Activated naive CD4-positive, alpha-beta T cell treated with anti-CD3 and anti-CD28 coated beads, Interleukin-2, amount 50 U/mL, for 72 hours (primary cell): ENCODE data around the gene DLAT. TPM values are rescaled to one million over a fixed set of nuclear protein-coding genes. Genes with fewer than 3 reads are reported as not detected.
"Not testable (repeated sequence)": the region's sequence is repeated elsewhere in the genome, so short reads cannot be mapped to it uniquely, and the experiment has no call there.

Experiments
- ATAC-seq, 2 donors: fragments of 150-1000 bp; cut with Tn5 transposase; 2 replicates each; pipeline ENCODE4 v1.10.0; 2021; ENCODE audit warnings: mild to moderate bottlenecking in 2 of 2, moderate library complexity in 2 of 2
- DNase-seq, 2 donors: peaks; one replicate each; pipeline ENCODE4 v3.0.0; 2021 to 2022; ENCODE audit warnings: low spot score in 2 of 2
- H3K27ac Mint-ChIP-seq, 2 donors: one replicate each; pipeline ENCODE4 v1.8.0; 2022; ENCODE audit warnings: mild to moderate bottlenecking in 2 of 2, mixed read lengths in 2 of 2
- H3K36me3 Mint-ChIP-seq, 2 donors: one replicate each; pipeline ENCODE4 v1.8.0; 2022; ENCODE audit warnings: mixed read lengths in 2 of 2
- H3K9me3 Mint-ChIP-seq, 2 donors: one replicate each; pipeline ENCODE4 v1.8.0; 2022; ENCODE audit warnings: mixed read lengths in 2 of 2
- total RNA-seq, 2 donors: library from RNA; stranded (reverse); gene quantifications; one replicate each; pipeline ENCODE4 v1.2.3, GENCODE V29; 2022

The DLAT gene
- total RNA-seq, 2 donors from 2014 or later, result 37.4 to 46.4 TPM

DNA sequence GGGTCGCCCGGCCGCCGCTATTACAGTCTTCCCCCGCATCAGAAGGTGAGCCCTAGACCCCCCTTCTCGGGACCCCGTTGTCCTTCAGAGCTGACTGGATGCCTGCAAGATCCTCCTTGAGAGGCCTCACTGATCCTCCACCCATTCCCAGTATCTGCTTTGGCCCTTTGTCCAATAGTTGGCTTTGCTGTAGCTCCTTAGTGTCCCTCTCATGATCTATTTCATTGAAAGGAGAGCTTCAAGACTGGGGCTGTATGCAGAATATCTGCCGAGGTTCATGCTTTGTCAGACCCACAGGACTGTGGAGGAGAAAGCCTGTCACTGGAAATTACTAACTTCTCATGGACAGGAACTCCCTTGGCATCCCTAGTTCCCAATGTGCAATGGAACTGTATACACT is 499 bp downstream of the DLAT start:
- no peaks in the 10 kb centered on the region for H3K9me3 Mint-ChIP-seq
- peaks cover 18 to 36% of the 10 kb centered on the region in 2 donors for H3K36me3 Mint-ChIP-seq
- peak overlapping the region; percentile 99 to 100 for H3K27ac Mint-ChIP-seq
- peak in 1 of 2 donors; percentile 1 for ATAC-seq
- DNase-seq, result no peak

DNA sequence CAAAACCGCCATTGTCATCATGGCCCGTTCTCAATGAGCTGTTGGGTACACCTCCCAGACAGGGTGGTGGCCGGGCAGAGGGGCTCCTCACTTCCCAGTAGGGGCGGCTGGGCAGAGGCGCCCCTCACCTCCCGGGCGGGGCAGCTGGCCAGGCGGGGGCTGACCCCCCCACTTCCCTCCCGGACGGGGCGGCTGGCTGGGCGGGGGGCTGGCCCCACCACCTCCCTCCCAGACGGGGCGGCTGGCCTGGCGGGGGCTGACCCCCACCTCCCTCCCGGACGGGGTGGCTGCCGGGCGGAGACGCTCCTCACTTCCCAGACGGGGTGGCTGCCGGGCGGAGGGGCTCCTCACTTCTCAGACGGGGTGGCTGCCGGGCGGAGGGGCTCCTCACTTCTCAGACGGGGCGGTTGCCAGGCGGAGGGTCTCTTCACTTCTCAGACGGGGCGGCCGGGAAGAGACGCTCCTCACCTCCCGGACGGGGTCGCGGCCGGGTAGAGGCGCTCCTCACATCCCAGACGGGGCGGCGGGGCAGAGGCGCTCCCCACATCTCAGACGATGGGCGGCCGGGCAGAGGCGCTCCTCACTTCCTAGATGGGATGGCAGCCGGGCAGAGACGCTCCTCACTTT is 1.7 kb downstream of the DLAT start:
- not testable (repeated sequence) for ATAC-seq, H3K9me3 Mint-ChIP-seq, H3K27ac Mint-ChIP-seq, DNase-seq
- H3K36me3 Mint-ChIP-seq, result peaks cover 18 to 36% of the 10 kb centered on the region in 2 donors

DNA sequence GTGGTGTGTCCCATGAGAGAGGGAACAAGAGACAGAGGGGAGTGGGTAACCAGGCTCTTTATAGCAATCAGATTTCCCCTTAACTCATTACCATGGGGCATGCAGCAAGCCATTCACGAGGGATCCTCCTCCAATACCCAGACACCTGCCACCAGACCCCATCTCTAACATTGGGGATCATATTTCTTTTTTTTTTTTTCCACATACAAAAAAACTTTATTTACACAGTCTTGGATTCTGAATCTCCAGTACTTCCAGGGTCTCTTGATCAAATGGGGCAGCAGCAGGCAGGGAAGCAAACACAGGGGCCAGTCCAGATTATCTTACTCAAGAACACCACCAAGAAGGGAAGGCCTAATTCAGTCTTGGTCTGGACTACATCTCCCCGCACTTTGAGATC is 4.3 kb downstream of the DLAT start:
- no peak for ATAC-seq
- H3K9me3 Mint-ChIP-seq, result no peaks in the 10 kb centered on the region
- no peak for DNase-seq
- peak overlapping the region; percentile 36 to 69 for H3K27ac Mint-ChIP-seq
- H3K36me3 Mint-ChIP-seq, result peaks cover 14 to 34% of the 10 kb centered on the region in 2 donors

DNA sequence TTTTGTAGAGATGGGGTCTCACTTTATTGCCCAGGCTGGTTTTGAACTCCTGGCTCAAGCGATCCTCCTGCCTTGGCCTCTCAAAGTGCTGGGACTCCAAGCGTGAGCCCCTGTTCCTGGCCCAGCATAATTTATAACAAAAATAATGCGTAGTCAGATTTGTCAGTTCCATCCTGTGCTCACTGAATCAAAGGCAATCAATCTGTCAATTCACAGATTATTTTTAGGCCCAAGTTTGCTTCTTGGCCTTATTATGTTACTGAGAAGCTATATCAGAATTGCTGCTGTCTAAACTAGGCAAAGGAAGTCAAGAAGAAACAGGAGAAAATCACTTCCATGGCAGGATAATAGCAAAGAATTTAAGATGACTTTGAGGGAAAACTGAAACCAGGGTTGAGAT is 8.7 kb downstream of the DLAT start:
- no peak for ATAC-seq
- H3K27ac Mint-ChIP-seq, result no peak overlapping the region
- no peaks in the 10 kb centered on the region for H3K9me3 Mint-ChIP-seq
- H3K36me3 Mint-ChIP-seq, result peaks cover 0 to 15% of the 10 kb centered on the region in 2 donors
- DNase-seq, result no peak

DNA sequence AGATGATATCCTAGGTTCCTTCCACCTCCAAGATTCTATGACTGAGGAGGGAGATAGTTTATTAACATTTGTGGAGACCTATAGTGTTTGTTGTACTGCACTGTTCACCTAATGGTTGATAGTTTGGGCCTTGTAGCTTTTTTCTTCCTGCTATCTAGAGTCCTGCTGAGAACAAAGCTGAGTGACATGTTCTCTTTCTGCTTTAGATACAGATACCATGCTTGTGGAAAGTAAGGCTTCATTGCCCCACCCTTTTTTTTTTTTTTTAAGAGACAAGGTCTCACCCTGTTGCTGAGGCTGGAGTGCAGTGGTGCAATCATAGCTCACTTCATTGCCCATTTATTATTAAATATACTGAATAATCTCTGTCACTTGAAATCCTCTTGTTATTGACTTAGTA is 12.3 kb downstream of the DLAT start:
- DNase-seq (no peak), ATAC-seq (no peak)
- no peaks in the 10 kb centered on the region for H3K9me3 Mint-ChIP-seq
- no peak overlapping the region for H3K27ac Mint-ChIP-seq
- no peaks in the 10 kb centered on the region for H3K36me3 Mint-ChIP-seq

DNA sequence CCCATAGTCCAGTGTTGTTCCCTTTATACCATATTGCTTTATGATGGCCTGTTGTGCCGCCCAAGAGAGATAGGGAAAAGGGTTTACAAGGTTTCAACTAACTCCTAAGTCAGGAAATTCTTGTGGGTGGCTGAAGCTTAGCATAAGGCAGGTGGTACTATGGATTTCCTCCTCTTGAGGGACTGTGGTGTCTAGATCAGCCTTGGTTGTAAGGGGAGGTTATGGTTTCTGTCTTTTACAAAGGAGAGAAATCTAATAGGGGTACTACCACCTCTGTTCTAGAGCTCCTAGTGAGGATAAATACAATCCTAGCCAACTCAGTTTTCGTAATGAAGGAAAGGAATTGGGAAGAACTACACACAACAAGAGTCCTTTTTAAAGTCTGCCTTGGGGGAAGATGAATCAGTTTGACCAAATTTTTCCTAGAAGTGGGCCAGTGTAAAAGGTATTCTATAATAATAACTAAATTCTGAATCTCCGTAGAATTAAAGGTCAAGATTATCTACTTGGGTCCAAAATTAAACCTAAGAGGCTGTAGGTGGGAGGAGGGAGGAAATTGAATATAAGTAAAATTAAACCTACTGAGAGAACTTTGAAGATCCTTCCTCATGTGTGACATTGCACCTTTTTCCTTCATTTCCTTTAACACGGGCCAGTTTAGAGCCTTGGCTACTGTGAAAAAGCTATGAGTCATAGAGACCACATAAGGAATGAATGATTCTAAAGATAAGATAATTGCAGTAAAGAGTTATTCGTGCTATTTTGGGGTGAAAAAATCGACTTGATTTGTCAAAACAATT is 17.2 kb downstream of the DLAT start:
- H3K36me3 Mint-ChIP-seq, result peaks cover 0 to 23% of the 10 kb centered on the region in 2 donors
- ATAC-seq, result no peak
- no peak for DNase-seq
- H3K9me3 Mint-ChIP-seq, result no peaks in the 10 kb centered on the region
- H3K27ac Mint-ChIP-seq, result peak overlapping the region in 1 of 2 donors; percentile 30

DNA sequence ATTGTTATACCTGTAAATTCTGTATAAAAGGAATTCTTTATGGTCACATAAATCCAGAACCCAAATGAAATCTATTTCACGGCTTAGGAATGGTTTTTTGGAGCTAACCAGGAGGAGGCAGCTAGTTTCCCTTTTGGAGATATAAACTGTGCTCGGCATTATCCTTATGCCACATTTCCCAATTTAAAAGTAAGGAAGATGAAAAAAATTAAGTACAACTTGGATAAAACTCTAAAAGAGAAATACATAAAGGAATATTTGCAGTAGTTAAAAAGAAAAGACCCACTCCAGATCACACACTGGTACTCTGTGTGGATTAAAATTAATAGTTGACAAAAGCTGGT is 17.7 kb downstream of the DLAT start:
- Mint-ChIP-seq H3K9me3 (no peaks in the 10 kb centered on the region), H3K36me3 (peaks cover 0 to 27% of the 10 kb centered on the region in 2 donors), H3K27ac (no peak overlapping the region)
- ATAC-seq, result no peak
- no peak for DNase-seq

DNA sequence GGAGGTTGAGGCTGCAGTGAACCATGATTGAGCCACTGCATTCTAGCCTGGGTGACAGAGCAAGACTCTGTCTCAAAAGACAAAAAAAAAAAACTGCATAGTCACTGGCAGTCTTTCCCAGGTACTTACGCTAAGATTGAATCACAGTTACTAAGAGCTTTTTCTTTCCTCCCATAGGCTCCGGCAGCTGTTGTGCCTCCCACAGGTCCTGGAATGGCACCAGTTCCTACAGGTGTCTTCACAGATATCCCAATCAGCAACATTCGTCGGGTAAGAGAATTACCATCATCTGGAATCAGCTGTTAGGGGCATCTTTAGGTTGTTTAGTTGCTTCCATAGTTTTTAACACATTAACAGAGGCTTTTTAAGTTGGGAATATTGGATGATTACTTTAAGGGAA is 19.8 kb downstream of the DLAT start:
- no peak for ATAC-seq
- no peak for DNase-seq
- no peak overlapping the region for H3K27ac Mint-ChIP-seq
- H3K9me3 Mint-ChIP-seq, result no peaks in the 10 kb centered on the region
- H3K36me3 Mint-ChIP-seq, result peaks cover 4 to 38% of the 10 kb centered on the region in 2 donors

DNA sequence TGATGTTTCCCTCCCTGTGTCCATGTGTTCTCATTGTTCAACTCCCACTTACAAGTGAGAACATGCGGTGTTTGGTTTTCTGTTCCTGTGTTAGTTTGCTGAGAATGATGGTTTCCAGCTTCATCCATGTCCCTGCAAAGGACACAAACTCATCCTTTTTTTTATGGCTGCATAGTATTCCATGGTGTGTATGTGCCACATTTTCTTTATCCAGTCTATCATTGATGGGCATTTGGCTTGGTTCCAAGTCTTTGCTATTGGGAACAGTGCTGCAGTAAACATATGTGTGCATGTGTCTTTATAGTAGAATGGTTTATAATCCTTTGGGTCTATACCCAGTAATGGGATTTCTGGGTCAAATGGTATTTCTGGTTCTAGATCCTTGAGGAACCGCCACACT is 21.4 kb downstream of the DLAT start:
- not testable (repeated sequence) for H3K9me3 Mint-ChIP-seq, ATAC-seq, H3K27ac Mint-ChIP-seq, DNase-seq
- H3K36me3 Mint-ChIP-seq, result peaks cover 5 to 38% of the 10 kb centered on the region in 2 donors

DNA sequence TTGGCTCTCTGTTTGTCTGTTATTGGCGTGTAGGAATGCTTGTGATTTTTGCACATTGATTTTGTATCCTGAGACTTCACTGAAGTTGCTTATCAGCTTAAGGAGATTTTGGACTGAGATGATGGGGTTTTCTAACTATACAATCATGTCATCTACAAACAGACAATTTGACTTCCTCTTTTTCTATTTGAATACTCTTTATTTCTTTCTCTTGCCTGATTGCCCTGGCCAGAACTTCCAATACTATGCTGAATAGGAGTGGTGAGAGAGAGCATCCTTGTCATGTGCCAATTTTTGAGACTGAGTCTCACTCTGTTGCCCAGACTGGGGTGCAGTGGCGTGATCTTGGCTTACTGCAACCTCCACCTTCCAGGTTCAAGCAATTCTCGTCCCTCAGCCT is 23.0 kb downstream of the DLAT start:
- not testable (repeated sequence) for ATAC-seq, H3K27ac Mint-ChIP-seq, H3K9me3 Mint-ChIP-seq, DNase-seq
- peaks cover 5 to 38% of the 10 kb centered on the region in 2 donors for H3K36me3 Mint-ChIP-seq

DNA sequence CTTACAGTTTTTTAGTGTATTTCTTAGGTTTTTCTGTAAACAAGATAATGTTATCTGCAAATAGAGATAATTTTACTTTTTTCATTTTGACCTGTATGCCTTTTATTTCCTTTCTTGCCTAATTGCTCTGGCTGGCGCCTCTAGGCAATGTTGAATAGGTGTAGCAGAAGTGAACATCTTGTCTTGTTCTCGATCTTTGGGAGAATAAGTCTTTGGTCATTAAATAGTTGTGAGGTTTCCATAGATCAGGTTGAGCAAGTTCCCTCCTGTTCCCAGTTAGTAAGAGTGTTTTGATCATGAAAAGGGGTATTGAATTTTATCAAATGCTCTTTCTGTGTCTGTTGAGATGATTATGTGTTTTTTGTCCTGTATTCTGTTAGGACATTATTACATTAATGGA is 24.6 kb downstream of the DLAT start:
- peaks cover 5 to 38% of the 10 kb centered on the region in 2 donors for H3K36me3 Mint-ChIP-seq
- H3K9me3 Mint-ChIP-seq, result no peaks in the 10 kb centered on the region
- DNase-seq (no peak), ATAC-seq (no peak)
- H3K27ac Mint-ChIP-seq, result no peak overlapping the region

DNA sequence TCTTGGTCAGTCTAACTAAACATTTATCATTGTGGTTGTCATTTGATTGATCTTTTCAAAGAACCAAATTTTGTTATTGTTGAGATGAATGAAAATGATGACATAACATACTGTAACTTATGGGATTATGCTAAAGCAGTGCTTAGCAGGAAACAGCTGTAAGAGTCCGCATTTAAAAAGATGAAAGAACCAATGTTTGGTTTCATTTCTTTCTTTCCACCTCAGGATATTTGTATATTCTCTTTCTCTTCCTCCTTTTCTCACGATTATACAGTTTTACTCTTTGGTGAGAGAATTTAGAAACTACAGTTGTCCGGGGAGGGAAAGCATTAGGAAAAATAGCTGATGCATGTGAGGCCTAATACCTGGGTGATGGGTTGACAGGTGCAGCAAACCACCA is 25.5 kb downstream of the DLAT start:
- DNase-seq, result no peak
- Mint-ChIP-seq H3K9me3 (no peaks in the 10 kb centered on the region), H3K36me3 (peaks cover 5 to 31% of the 10 kb centered on the region in 2 donors), H3K27ac (no peak overlapping the region)
- ATAC-seq, result no peak

DNA sequence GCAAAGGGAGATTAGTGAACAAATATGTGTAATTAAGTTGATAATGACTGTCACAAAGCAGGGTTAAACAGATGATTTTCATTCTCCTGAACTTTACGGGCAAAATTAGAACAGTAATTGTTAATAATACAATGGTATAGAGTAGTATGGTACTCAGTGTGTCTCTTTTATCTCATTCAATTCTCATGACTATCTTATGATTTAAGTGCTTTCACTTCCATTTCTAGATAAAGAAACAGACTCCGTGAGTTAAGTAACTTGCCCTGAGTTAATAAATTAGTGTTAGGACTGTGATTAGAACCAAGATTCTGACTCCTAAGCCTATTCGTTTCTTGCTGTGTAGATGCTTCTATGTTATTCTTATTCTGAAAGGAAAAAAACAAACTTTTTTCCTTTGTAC is 26.6 kb downstream of the DLAT start:
- Mint-ChIP-seq H3K27ac (peak overlapping the region in 1 of 2 donors; percentile 53), H3K36me3 (peaks cover 10 to 28% of the 10 kb centered on the region in 2 donors), H3K9me3 (no peaks in the 10 kb centered on the region)
- no peak for ATAC-seq
- DNase-seq, result no peak

DNA sequence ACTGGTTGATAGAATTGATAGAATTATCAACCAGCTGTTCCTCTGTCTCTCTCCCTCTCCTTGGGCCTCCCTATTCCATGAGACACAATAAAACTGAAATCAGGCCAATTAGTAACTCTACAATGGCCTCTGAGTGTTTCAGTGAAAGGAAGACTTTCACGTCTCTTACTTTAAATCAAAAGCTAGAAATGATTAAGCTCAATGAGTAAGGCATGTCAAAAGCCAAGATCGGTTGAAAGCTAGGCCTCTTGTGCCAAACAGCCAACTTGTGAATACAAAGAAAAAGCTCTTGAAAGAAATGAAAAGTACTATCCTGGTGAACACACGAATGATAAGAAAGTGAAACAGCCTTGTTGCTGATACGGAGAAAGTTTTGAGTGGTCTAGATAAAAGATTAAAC is 32.0 kb downstream of the DLAT start:
- Mint-ChIP-seq H3K9me3 (no peaks in the 10 kb centered on the region), H3K27ac (peak overlapping the region; percentile 86 to 94), H3K36me3 (peaks cover 5 to 7% of the 10 kb centered on the region in 2 donors)
- DNase-seq (peak in 1 of 2 donors; percentile 11), ATAC-seq (peak; percentile 70 to 94)

DNA sequence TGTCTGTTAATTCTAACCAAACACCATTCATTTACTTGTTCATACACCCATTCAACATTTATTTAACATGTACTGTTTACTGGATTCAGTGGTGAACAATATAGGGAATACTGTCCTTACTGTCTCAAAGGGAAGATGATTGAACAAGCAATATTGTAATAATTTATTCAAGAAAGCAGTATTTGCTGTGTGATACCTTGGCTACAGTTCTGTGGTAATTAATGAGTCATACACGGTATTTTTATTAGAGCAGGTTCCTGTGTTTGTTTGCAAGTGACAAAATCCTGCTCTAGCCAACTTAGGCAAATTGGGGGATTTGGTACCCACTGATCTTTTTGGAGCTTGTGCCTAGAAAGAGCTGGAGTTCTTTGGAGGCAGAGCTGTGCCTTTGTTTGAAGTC is 32.9 kb downstream of the DLAT start:
- peaks cover 5 to 7% of the 10 kb centered on the region in 2 donors for H3K36me3 Mint-ChIP-seq
- no peaks in the 10 kb centered on the region for H3K9me3 Mint-ChIP-seq
- no peak for ATAC-seq
- no peak for DNase-seq
- H3K27ac Mint-ChIP-seq, result no peak overlapping the region

DNA sequence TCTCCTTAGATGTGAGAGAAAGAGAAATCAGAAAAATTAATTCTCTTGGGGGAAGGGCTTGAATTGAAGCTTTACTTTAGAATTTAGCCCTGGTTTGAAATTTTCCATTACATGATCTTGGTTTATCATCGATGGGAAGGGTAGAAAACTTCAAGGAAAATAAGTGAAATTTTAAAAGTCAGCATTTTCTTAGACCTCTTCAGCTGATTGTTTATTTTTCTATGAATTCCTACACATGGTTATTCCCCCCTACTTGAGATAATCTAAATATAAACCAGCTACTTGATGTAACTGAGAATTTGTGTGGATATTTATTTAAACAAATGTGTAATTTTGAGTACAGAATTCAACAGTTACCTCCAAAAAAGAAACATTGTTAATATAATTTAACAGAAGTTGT is 37.7 kb downstream of the DLAT start:
- Mint-ChIP-seq H3K27ac (peak overlapping the region in 1 of 2 donors; percentile 52), H3K9me3 (no peaks in the 10 kb centered on the region), H3K36me3 (no peaks in the 10 kb centered on the region)
- ATAC-seq (no peak), DNase-seq (no peak)

DNA sequence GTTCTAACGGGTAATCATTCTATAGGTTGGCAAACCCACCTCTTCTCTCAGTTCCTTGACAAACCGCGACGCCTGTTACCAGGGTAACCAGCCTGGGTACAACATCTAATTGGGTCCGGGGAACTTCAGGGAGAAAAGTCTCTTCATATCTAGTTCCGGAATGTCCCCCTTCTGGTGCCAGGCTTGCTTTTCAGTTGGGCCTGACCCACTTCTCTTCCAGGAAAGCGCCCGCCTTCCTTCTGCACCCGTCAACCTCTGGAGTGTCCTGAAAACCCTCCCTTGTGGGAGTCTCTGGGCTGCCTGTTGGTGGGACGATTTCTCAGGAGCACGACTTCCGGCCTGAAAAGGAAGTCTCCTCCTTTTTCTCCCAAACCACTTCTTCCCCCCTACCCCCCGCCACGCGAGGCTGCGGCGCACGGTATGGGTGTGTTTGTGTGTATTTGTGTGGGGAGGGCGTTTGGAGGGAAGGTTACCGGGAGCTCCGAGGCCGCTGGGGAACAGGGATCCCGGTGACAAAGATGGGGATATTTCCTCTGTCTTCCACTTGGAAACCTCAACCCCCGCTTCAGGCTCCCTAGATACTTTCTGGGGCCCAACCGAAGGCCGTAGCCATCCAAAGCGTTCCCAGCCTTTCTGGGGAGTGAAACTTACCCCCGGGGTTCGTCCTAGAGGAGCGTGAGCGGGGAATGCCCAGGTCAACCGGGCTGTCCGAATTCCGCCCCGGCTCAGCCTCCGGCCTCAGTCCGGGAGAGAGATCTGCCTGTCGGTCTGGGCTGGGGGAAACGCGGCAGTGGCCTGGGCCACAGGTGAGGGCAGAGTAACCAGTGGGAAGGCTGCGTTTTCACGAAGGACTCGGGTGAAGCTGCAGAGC is 49.0 kb downstream of the DLAT start, which contains the start of the genes NKAPD1 and PIH1D2:
NKAPD1 (plus strand) TSS at position 359 of the 871 bp plus-strand sequence. CDS start 1,276 bp downstream, outside the sequence.
PIH1D2 (minus strand) TSS at position 77 of the 871 bp plus-strand sequence. CDS start 843 bp downstream, outside the sequence.
- peak; percentile 71 to 75 for DNase-seq
- no peaks in the 10 kb centered on the region for H3K9me3 Mint-ChIP-seq
- ATAC-seq, result peak; percentile 89 to 92

More for the DNA sequence above, 49.0 kb downstream of the DLAT start, which contains the start of the genes NKAPD1 and PIH1D2:
- Mint-ChIP-seq H3K36me3 (peaks cover 10 to 18% of the 10 kb centered on the region in 2 donors), H3K27ac (peak within 1 kb of the TSS; percentile 95 to 99)
